GM18861 (cell line): ENCODE data around the gene LPIN3.

Experiments used
- ATAC-seq: cut with Tn5 transposase; IDR thresholded peaks from one replicate; pipeline ENCODE4 v1.9.1; 2021; ENCODE audit not compliant: unreplicated experiment

LPIN3 gene

GRCh38 chr20:41318271-41318649 lies 22.4 kb upstream of the LPIN3 start:
- no peak for ATAC-seq

DNA sequence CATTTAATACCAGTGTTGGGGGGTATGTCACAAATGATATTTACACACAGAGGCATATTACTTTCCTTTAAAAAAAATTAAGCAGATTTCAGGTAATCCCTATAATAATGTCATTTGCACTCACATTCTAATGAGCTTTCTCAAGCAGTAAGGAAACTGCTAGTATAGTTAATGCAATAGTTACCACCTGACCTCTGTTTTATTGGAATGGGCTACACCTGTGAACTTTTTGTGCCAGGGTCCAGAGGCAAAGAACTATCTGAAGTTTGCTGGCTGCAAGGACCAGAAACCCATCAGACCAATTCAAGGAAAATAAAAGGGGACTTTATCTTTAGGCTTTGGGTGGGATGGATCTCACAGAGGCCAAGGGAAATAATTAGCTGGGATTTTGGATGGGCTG lies 20.2 kb upstream of the LPIN3 start:
- ATAC-seq: no peak

DNA sequence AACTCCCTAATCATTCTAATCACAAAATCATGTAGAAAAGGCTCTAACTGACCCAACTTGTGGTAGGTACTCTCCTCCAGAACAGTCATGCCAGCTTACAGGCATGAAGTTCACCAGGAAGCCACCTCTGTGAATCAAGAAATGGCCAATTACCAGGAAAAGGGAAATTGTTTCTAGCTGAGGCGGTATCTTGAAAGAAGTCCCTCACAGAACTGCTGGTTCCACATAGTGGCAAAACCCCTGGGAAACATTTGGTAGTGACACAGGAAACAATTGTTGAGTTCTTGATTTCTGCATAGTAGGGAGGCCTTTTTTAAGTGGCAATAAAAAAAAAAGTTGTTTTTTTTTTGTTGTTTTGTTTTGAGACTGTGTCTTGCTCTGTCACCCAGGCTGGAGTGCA lies 19.6 kb upstream of the LPIN3 start:
- no peak for ATAC-seq

- ATAC-seq: no peak
Observed at GRCh38 chr20:41327178-41327577, 13.4 kb upstream of the LPIN3 start.

DNA sequence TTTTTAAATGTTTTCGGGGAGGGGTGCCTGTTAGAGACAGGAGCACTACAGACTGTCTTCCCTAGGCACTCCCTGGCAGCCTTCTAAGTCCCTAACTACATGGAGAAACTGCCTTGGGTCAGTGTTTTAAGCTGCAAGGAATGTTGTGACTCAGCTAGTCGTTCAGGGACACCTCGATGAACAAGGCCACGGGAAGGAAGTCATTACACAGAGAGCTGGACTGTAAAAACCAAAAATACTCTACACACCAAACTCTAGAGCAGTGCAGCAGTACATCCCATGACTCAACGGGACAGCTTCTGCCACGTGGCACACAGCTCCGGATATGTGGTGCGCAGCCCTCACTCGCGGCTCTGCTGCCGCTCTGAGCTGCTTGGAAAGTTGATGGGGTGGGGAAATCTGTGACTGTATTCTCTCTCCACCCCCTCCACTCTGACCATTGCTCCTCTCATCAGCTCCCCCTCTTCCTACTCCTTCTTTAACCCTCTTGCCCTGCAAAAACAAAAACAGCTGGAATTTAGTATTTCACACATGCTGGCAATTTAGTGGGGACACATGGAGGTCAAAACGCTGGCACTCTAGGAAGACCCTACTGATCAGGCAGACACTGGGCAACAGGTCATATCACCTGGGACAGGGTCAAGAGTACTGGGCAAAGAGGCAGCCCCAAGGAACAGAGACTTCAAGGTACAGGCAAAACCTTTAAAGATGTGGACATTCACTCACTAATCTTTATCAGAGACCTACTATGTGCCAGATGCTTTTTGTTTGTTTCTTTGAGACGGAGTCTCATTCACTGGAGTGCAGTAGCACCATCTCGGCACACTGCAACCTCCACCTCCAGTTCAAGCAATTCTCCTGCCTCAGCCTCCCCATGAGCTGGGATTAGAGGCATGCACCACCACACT lies 10.9 kb upstream of the LPIN3 start:
- peak; percentile 83 for ATAC-seq

- ATAC-seq: no peak
Observed at GRCh38 chr20:41330343-41330720, 10.3 kb upstream of the LPIN3 start.

DNA sequence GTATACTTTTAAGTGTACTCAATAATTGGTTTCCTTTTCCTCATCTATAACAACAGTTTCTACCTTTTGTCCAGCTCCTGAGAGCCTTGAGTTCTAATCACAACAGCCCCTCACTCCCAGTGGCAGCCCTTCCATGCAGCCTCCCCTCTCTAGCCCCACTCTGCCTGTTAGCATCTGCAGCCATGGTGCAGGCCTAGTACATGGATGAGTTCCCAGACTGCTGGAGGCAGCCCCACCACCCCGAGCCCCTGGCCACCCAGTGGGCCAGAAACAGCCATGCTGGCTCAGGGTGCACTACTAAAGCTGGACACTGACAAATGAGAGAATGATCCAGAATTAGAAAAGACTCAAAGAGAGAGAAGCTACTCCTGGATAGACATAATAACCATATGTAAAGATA lies 9.7 kb upstream of the LPIN3 start:
- ATAC-seq: no peak

GRCh38 chr20:41331731-41332130 lies 8.9 kb upstream of the LPIN3 start:
- no peak for ATAC-seq

- ATAC-seq: no peak
Observed at GRCh38 chr20:41334036-41334435, 6.6 kb upstream of the LPIN3 start.

- no peak for ATAC-seq
Observed at GRCh38 chr20:41334443-41335421, 5.9 kb upstream of the LPIN3 start.

DNA sequence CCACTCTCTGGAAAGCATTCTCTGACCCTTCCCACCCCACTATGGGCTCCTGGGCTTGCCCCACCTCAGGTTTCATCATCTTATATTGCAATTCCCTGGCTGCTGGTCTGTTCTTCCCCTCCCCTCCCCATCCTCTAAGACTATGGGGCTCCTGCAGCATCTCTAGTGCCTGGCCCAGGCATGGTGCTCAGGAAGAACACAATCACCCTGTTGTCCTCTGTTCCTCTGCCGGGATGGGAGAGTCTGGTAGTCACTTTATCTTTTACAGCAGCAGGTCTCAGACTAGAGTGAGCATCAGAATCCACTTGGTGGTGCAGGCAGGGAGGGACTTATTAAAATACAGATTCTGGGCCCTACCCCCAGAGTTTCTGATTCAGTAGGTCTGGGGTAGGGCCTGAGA lies 5.0 kb upstream of the LPIN3 start:
- no peak for ATAC-seq

DNA sequence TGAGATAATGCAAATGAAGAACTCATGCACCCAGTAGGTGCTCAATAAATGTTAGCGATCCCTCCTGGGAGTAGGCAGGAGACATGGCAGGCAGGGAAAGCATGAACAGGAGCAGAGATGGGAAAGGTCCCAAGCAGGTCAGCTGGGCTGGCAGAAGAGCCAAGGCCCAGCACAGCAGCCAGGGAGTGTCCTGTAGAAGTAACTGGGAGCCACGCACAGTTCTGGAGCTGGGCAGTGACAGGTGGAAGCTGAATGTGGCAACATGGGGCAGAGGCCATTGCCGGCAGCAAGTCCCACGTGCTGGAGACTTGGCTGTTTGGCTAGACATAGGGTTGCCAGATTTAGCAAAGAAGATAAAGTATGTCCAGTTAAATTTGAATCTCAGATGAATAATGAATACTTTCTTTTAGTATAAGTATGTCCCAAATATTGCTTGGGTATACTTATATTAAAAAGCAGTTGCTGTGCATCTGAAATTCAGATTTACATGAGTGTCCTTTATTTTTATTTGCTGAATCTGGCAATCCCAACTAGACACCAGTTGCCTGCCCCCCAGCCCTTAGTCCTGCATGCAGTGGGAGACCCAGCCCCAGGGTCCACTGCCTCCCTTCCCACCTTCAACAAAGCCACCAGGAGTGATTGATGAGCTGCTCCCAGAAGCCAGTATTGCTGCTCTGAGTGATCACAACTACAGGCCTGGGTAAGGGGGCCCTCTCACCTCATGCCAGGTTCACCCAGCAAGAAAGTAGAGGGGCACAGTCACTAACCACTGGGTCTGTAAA lies 3.7 kb upstream of the LPIN3 start:
- ATAC-seq: no peak

GRCh38 chr20:41339957-41340326 lies 679 bp upstream of the LPIN3 start:
- ATAC-seq: no peak

- no peak for ATAC-seq
Observed at GRCh38 chr20:41342474-41343464, 2.1 kb downstream of the LPIN3 start.

DNA sequence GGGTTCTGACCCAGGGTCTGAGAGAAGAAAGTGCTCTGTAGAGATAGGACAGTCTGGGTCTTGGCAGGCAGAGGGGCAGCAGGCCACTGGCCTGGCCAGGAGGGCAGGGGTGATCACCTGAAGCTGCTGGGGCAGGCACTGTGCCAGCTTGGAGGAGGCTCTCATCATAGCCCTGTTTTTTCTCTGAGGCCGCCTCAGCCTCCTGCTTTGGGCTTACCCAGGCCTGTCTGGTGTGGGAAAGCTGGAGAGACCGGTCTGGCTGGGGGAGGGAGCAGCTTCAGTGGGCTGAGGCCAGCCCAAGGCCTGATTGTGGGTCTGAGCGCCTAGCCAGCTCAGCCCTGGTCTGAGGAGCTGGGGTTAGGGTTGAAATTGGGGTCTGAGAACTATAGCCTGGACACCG lies 3.9 kb downstream of the LPIN3 start:
- no peak for ATAC-seq

DNA sequence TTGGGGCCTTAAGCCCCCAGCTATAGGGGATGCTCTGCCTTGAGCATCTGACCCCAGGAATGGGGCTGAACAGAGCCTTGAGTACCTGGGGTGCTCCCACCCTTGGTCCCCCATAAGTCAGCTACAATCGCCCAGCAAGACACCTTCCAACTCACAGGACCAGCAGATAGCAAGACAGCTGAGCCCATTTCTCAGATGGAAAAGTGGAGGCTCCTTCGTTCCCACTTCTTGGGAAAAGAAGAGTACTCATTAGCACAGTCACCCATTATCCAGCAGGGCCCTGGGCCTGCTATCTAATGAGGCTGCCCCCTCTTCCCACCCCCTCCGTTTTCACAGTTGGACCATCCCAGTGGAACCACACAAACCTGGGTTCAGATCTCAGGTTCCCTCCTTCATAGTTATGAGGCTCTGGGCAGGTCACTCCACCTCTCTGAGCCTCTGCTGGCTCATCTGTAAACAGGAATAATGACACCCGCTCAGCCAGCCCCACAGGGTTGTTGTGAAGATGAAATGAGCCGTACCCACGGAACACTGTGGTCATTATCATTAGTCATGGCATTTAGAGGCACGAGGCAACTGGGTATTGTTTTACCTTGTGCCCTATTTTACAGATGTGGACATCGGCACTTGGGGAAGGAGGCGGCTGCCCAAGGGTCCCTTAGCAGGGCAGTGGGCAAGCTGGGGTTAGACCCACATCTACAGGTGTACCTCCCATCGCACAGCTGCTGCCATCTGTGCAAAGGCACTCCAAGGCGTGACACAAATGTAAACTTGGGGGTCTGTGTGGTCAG lies 4.5 kb downstream of the LPIN3 start:
- ATAC-seq: no peak

DNA sequence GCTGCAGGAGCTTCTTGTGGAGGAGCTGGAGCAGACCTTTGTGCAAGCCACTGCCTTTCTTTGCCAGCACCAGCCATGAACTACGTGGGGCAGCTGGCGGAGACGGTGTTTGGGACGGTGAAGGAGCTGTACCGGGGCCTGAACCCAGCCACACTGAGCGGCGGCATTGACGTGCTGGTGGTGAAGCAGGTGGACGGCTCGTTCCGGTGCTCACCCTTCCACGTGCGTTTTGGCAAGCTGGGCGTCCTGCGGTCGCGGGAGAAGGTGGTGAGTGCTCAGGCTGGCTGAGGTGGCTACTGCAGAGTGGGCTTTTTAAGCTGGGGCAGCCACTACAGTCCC lies 5.1 kb downstream of the LPIN3 start:
- no peak for ATAC-seq

- ATAC-seq: no peak
Observed at GRCh38 chr20:41347523-41348429, 7.2 kb downstream of the LPIN3 start.
